IPS-18a (cell line): ENCODE data around the gene CLIC6.

Source experiments
- H3K27ac ChIP-seq: one replicate; pipeline ENCODE4 v1.5.1; 2013; ENCODE audit warnings: low read length
- H3K27me3 ChIP-seq: one replicate; pipeline ENCODE4 v1.6.1; 2013; ENCODE audit warnings: mild to moderate bottlenecking, low read length; ENCODE audit not compliant: control insufficient read depth, insufficient read depth
- H3K36me3 ChIP-seq: one replicate; pipeline ENCODE4 v1.6.1; 2013; ENCODE audit warnings: low read depth, low read length; ENCODE audit not compliant: control insufficient read depth
- H3K4me1 ChIP-seq: one replicate; pipeline ENCODE4 v1.6.1; 2013; ENCODE audit warnings: low read depth, low read length; ENCODE audit not compliant: control insufficient read depth
- H3K4me3 ChIP-seq: one replicate; pipeline ENCODE4 v1.5.1; 2013; ENCODE audit warnings: low read length
- H3K9ac ChIP-seq: one replicate; pipeline ENCODE4 v1.6.1; 2013; ENCODE audit warnings: mild to moderate bottlenecking, low read length, moderate library complexity
- H3K9me3 ChIP-seq: one replicate; pipeline ENCODE4 v1.6.1; 2013; ENCODE audit warnings: low read depth, low read length; ENCODE audit not compliant: control insufficient read depth

The CLIC6 gene

GRCh38 chr21:34684174-34684876, 15.5 kb downstream of the CLIC6 start:
- H3K4me3 ChIP-seq, result no peak overlapping the region

GRCh38 chr21:34687065-34687464, 18.3 kb downstream of the CLIC6 start:
- peaks cover 5% of the 10 kb centered on the region for H3K27me3 ChIP-seq
- no peaks in the 10 kb centered on the region for H3K36me3 ChIP-seq
- no peak overlapping the region for H3K4me3 ChIP-seq
- peaks cover 10% of the 10 kb centered on the region for H3K4me1 ChIP-seq
- no peak overlapping the region for H3K9ac ChIP-seq
- H3K9me3 ChIP-seq, result no peaks in the 10 kb centered on the region
- H3K27ac ChIP-seq, result no peak overlapping the region

More at GRCh38 chr21:34684174-34684876, 15.5 kb downstream of the CLIC6 start:
- H3K4me1 ChIP-seq, result no peaks in the 10 kb centered on the region
- no peak overlapping the region for H3K9ac ChIP-seq
- H3K27me3 ChIP-seq, result no peaks in the 10 kb centered on the region
- no peaks in the 10 kb centered on the region for H3K9me3 ChIP-seq
- H3K27ac ChIP-seq, result no peak overlapping the region
- H3K36me3 ChIP-seq, result no peaks in the 10 kb centered on the region

- Histone ChIP-seq H3K4me1 (peaks cover 11% of the 10 kb centered on the region), H3K9me3 (no peaks in the 10 kb centered on the region), H3K36me3 (no peaks in the 10 kb centered on the region), H3K27me3 (peaks cover 5% of the 10 kb centered on the region), H3K9ac (no peak overlapping the region), H3K4me3 (no peak overlapping the region), H3K27ac (no peak overlapping the region)
Measured at GRCh38 chr21:34687745-34688144, 19.0 kb downstream of the CLIC6 start.

- Histone ChIP-seq H3K4me1 (peaks cover 15% of the 10 kb centered on the region), H3K4me3 (no peak overlapping the region), H3K36me3 (no peaks in the 10 kb centered on the region), H3K27me3 (peaks cover 5% of the 10 kb centered on the region), H3K9me3 (no peaks in the 10 kb centered on the region), H3K9ac (no peak overlapping the region), H3K27ac (no peak overlapping the region)
Measured at GRCh38 chr21:34688145-34688544, 19.4 kb downstream of the CLIC6 start.

GRCh38 chr21:34688715-34689114, 19.9 kb downstream of the CLIC6 start:
- no peak overlapping the region for H3K27ac ChIP-seq
- H3K4me1 ChIP-seq, result peaks cover 15% of the 10 kb centered on the region
- H3K9me3 ChIP-seq, result no peaks in the 10 kb centered on the region
- no peak overlapping the region for H3K9ac ChIP-seq
- no peaks in the 10 kb centered on the region for H3K36me3 ChIP-seq
- peaks cover 5% of the 10 kb centered on the region for H3K27me3 ChIP-seq
- H3K4me3 ChIP-seq, result no peak overlapping the region

- Histone ChIP-seq H3K36me3 (no peaks in the 10 kb centered on the region), H3K9ac (no peak overlapping the region), H3K9me3 (no peaks in the 10 kb centered on the region), H3K27ac (no peak overlapping the region), H3K4me3 (no peak overlapping the region), H3K4me1 (peaks cover 15% of the 10 kb centered on the region), H3K27me3 (peaks cover 5% of the 10 kb centered on the region)
Measured at GRCh38 chr21:34690041-34690792, 21.4 kb downstream of the CLIC6 start.

- Histone ChIP-seq H3K27me3 (peaks cover 5% of the 10 kb centered on the region), H3K4me3 (no peak overlapping the region), H3K9ac (no peak overlapping the region), H3K9me3 (no peaks in the 10 kb centered on the region), H3K36me3 (no peaks in the 10 kb centered on the region), H3K27ac (no peak overlapping the region), H3K4me1 (peaks cover 15% of the 10 kb centered on the region)
Measured at GRCh38 chr21:34690793-34691175, 22.0 kb downstream of the CLIC6 start.

GRCh38 chr21:34691390-34692032, 22.7 kb downstream of the CLIC6 start:
- no peak overlapping the region for H3K9ac ChIP-seq
- no peaks in the 10 kb centered on the region for H3K36me3 ChIP-seq
- H3K27me3 ChIP-seq, result peaks cover 5% of the 10 kb centered on the region
- H3K4me1 ChIP-seq, result peaks cover 15% of the 10 kb centered on the region
- no peak overlapping the region for H3K27ac ChIP-seq
- H3K9me3 ChIP-seq, result no peaks in the 10 kb centered on the region
- H3K4me3 ChIP-seq, result no peak overlapping the region

- H3K9me3 ChIP-seq, result no peaks in the 10 kb centered on the region
- peaks cover 5% of the 10 kb centered on the region for H3K27me3 ChIP-seq
- H3K9ac ChIP-seq, result no peak overlapping the region
- no peak overlapping the region for H3K27ac ChIP-seq
- no peaks in the 10 kb centered on the region for H3K36me3 ChIP-seq
- H3K4me3 ChIP-seq, result no peak overlapping the region
- H3K4me1 ChIP-seq, result peaks cover 15% of the 10 kb centered on the region
Measured at GRCh38 chr21:34692458-34693020, 23.7 kb downstream of the CLIC6 start.

GRCh38 chr21:34693192-34693810, 24.5 kb downstream of the CLIC6 start:
- H3K27ac ChIP-seq, result no peak overlapping the region
- peaks cover 5% of the 10 kb centered on the region for H3K27me3 ChIP-seq
- H3K4me3 ChIP-seq, result no peak overlapping the region
- H3K9ac ChIP-seq, result no peak overlapping the region
- no peaks in the 10 kb centered on the region for H3K9me3 ChIP-seq
- peaks cover 15% of the 10 kb centered on the region for H3K4me1 ChIP-seq
- no peaks in the 10 kb centered on the region for H3K36me3 ChIP-seq

GRCh38 chr21:34695434-34695833, 26.6 kb downstream of the CLIC6 start:
- H3K9ac ChIP-seq, result no peak overlapping the region
- no peaks in the 10 kb centered on the region for H3K9me3 ChIP-seq
- no peak overlapping the region for H3K27ac ChIP-seq
- H3K4me3 ChIP-seq, result no peak overlapping the region
- H3K36me3 ChIP-seq, result no peaks in the 10 kb centered on the region
- peaks cover 15% of the 10 kb centered on the region for H3K4me1 ChIP-seq
- H3K27me3 ChIP-seq, result no peaks in the 10 kb centered on the region
